PC-9 (cell line): ENCODE results near the gene KIF26A. TPM values are rescaled to one million over a fixed set of nuclear protein-coding genes. Genes with fewer than 3 reads are reported as not detected.

Experiments
- BruUV-seq: library from RNA; stranded (reverse); fragments of 400-500 nt; replicated peaks from 2 replicates; lab custom pipeline; 2021; lab: Mats Ljungman, UMichigan
- CTCF ChIA-PET: fragments of 300-600 bp; sonication (Branson Sonifier 250); formaldehyde crosslinking; loops from one replicate; lab custom pipeline; 2022; ENCODE audit warnings: antibody characterized with exemption; lab: Charles Lee
- POLR2A ChIA-PET: fragments of 300-600 bp; sonication (Branson Sonifier 250); formaldehyde crosslinking; loops from one replicate; lab custom pipeline; 2022; ENCODE audit warnings: antibody characterized with exemption; ENCODE audit not compliant: unreplicated experiment; lab: Charles Lee
- DNase-seq, 2 experiments: peaks; one replicate each; pipeline versions ENCODE4 v3.0.0 to v3.0.0-alpha.2; 2015 to 2022; ENCODE audit warnings: mixed read lengths in 1 of 2
- H2AFZ ChIP-seq: fragments of 200-600 bp; sonication (generic); 2 replicates; pipeline ENCODE4 v1.8.1; 2017; ENCODE audit warnings: antibody characterized with exemption
- H3F3A ChIP-seq: fragments of 200-600 bp; sonication (generic); 2 replicates; pipeline ENCODE4 v1.8.1; 2017; ENCODE audit warnings: antibody characterized with exemption, mild to moderate bottlenecking, low read depth; ENCODE audit not compliant: insufficient read depth
- H3K27ac ChIP-seq: fragments of 200-600 bp; sonication (generic); 2 replicates; pipeline ENCODE4 v1.6.1; 2016; ENCODE audit warnings: mixed run types
- H3K27me3 ChIP-seq: fragments of 200-600 bp; sonication (generic); 2 replicates; pipeline ENCODE4 v1.6.1; 2016; ENCODE audit warnings: low read depth, mixed run types; ENCODE audit not compliant: insufficient read depth
- H3K36me3 ChIP-seq: fragments of 200-600 bp; sonication (generic); 2 replicates; pipeline ENCODE4 v1.6.1; 2016; ENCODE audit warnings: low read depth, mixed run types
- H3K4me1 ChIP-seq: fragments of 200-600 bp; sonication (generic); replicated peaks from 2 replicates; pipeline ENCODE4 v1.6.1; 2016; ENCODE audit warnings: mixed run types; ENCODE audit not compliant: insufficient read depth
- H3K4me2 ChIP-seq: fragments of 200-600 bp; sonication (generic); 2 replicates; pipeline ENCODE4 v1.6.1; 2017; ENCODE audit warnings: mixed run types
- H3K4me3 ChIP-seq: fragments of 200-600 bp; sonication (generic); 2 replicates; pipeline ENCODE4 v1.6.1; 2016; ENCODE audit warnings: mixed run types
- H3K79me2 ChIP-seq: fragments of 200-600 bp; sonication (generic); 2 replicates; pipeline ENCODE4 v1.6.1; 2017; ENCODE audit warnings: low read depth, mixed run types
- H3K9me2 ChIP-seq: fragments of 200-600 bp; sonication (generic); 2 replicates; pipeline ENCODE4 v1.8.1; 2017; ENCODE audit warnings: mild to moderate bottlenecking; ENCODE audit not compliant: insufficient read depth
- H3K9me3 ChIP-seq: fragments of 200-600 bp; sonication (generic); 2 replicates; pipeline ENCODE4 v1.8.1; 2016; ENCODE audit warnings: low read depth; ENCODE audit not compliant: insufficient read depth
- H4K20me1 ChIP-seq: fragments of 200-600 bp; sonication (generic); 2 replicates; pipeline ENCODE4 v1.8.1; 2017; ENCODE audit not compliant: insufficient read depth
- CTCF ChIP-seq: fragments of 200-600 bp; sonication (generic); conservative IDR thresholded peaks from 2 replicates; pipeline ENCODE4 v1.6.1; 2017; ENCODE audit warnings: mixed run types, antibody characterized with exemption, mild to moderate bottlenecking, moderate library complexity
- EZH2 ChIP-seq: fragments of 200-600 bp; sonication (generic); IDR thresholded peaks from 2 replicates; pipeline ENCODE4 v1.8.0; 2017; ENCODE audit warnings: antibody characterized with exemption, low read depth
- intact Hi-C: fragments of 100-400 bp; cut with micrococcal nuclease; formaldehyde crosslinking; loops from one replicate; pipeline ENCODE4 v1.10.0; 2022; ENCODE audit not compliant: unreplicated experiment
- total RNA-seq: library from RNA; stranded (reverse); gene quantifications from 2 replicates; pipeline ENCODE4 v1.2.3, GENCODE V29; 2021

The KIF26A gene
- total RNA-seq, 1 experiment from 2014 or later, result 0.17 TPM

- Histone ChIP-seq H3K4me1 (no peaks in the 10 kb centered on the region), H3K36me3 (no peaks in the 10 kb centered on the region), H3F3A (no peaks in the 10 kb centered on the region), H3K9me2 (no peaks in the 10 kb centered on the region), H3K79me2 (no peaks in the 10 kb centered on the region), H3K4me3 (no peak overlapping the region), H2AFZ (no peak overlapping the region), H3K4me2 (no peak overlapping the region), H3K27ac (no peak overlapping the region), H4K20me1 (peaks cover 2% of the 10 kb centered on the region; the same call in 1 of the 2 replicates), H3K27me3 (peaks cover 19% of the 10 kb centered on the region; the same call in 1 of the 2 replicates), H3K9me3 (no peaks in the 10 kb centered on the region)
- DNase-seq, result no peak
- intact Hi-C loops, result no loop called here
- ChIA-PET CTCF (interaction anchor here (0.6 to 0.7 kb wide), 2 partner anchors 10 to 40 kb away, joined by 4 to 8 read pairs; no protein-coding TSS in a partner anchor), POLR2A (no interaction called here)
- TF ChIP-seq EZH2, result no peak
- no peak for TF ChIP-seq CTCF
- no TSS peak for BruUV-seq
These were observed 5.4 kb upstream of the KIF26A start for GRCh38 chr14:104132981-104133380.

- no peaks in the 10 kb centered on the region for H3K79me2 ChIP-seq
- ChIA-PET POLR2A (no interaction called here), CTCF (interaction anchor here (0.6 to 0.7 kb wide), 2 partner anchors 10 to 40 kb away, joined by 4 to 8 read pairs; no protein-coding TSS in a partner anchor)
- H3K4me2 ChIP-seq, result no peak overlapping the region
- no peaks in the 10 kb centered on the region for H3K9me3 ChIP-seq
- intact Hi-C loops, result no loop called here
- H3F3A ChIP-seq, result no peaks in the 10 kb centered on the region
- no peak for DNase-seq
- BruUV-seq, result no TSS peak
- H3K27me3 ChIP-seq, result peaks cover 19% of the 10 kb centered on the region; the same call in 1 of the 2 replicates
- H3K4me3 ChIP-seq, result no peak overlapping the region
- peaks cover 2% of the 10 kb centered on the region; the same call in 1 of the 2 replicates for H4K20me1 ChIP-seq
- TF ChIP-seq EZH2 (no peak), CTCF (no peak)
- H3K4me1 ChIP-seq, result no peaks in the 10 kb centered on the region
- H3K9me2 ChIP-seq, result no peaks in the 10 kb centered on the region
- no peak overlapping the region for H2AFZ ChIP-seq
- no peaks in the 10 kb centered on the region for H3K36me3 ChIP-seq
- H3K27ac ChIP-seq, result no peak overlapping the region
These were observed 4.9 kb upstream of the KIF26A start for GRCh38 chr14:104133496-104133895.

GRCh38 chr14:104134061-104134965 is 4.1 kb upstream of the KIF26A start:
- Histone ChIP-seq H3K4me2 (no peak overlapping the region), H3K79me2 (no peaks in the 10 kb centered on the region), H2AFZ (no peak overlapping the region), H3K9me3 (no peaks in the 10 kb centered on the region), H3K4me1 (no peaks in the 10 kb centered on the region), H4K20me1 (peaks cover 2% of the 10 kb centered on the region; the same call in 1 of the 2 replicates), H3K36me3 (no peaks in the 10 kb centered on the region), H3F3A (no peaks in the 10 kb centered on the region), H3K27ac (no peak overlapping the region), H3K4me3 (no peak overlapping the region), H3K27me3 (peaks cover 19% of the 10 kb centered on the region; the same call in 1 of the 2 replicates), H3K9me2 (no peaks in the 10 kb centered on the region)
- ChIA-PET POLR2A (no interaction called here), CTCF (no interaction called here)
- DNase-seq, result no peak
- BruUV-seq, result no TSS peak
- TF ChIP-seq EZH2 (no peak), CTCF (no peak)
- intact Hi-C loops, result no loop called here
